Mucosa of stomach (tissue), 1 donor: ENCODE measurements around the gene SGSM1.

Experiments used
- H3K27me3 ChIP-seq: one replicate; pipeline ENCODE4 v1.7.0; 2013; ENCODE audit warnings: mild to moderate bottlenecking, low read length; ENCODE audit not compliant: control insufficient read depth, insufficient read depth
- H3K36me3 ChIP-seq: one replicate; pipeline ENCODE4 v1.7.0; 2013; ENCODE audit warnings: low read length; ENCODE audit not compliant: control insufficient read depth, insufficient read depth
- H3K4me1 ChIP-seq: one replicate; pipeline ENCODE4 v1.7.0; 2013; ENCODE audit warnings: mild to moderate bottlenecking, low read length; ENCODE audit not compliant: control insufficient read depth, insufficient read depth
- H3K4me3 ChIP-seq: one replicate; pipeline ENCODE4 v1.7.0; 2013; ENCODE audit warnings: low read length
- H3K9ac ChIP-seq: one replicate; pipeline ENCODE4 v1.7.0; 2013; ENCODE audit warnings: mild to moderate bottlenecking, low read length, moderate library complexity
- H3K9me3 ChIP-seq: one replicate; pipeline ENCODE4 v1.7.0; 2013; ENCODE audit warnings: mild to moderate bottlenecking, low read length, moderate library complexity; ENCODE audit not compliant: control insufficient read depth
- donor health status: Pancreatic carcinoma.

Gene SGSM1

DNA sequence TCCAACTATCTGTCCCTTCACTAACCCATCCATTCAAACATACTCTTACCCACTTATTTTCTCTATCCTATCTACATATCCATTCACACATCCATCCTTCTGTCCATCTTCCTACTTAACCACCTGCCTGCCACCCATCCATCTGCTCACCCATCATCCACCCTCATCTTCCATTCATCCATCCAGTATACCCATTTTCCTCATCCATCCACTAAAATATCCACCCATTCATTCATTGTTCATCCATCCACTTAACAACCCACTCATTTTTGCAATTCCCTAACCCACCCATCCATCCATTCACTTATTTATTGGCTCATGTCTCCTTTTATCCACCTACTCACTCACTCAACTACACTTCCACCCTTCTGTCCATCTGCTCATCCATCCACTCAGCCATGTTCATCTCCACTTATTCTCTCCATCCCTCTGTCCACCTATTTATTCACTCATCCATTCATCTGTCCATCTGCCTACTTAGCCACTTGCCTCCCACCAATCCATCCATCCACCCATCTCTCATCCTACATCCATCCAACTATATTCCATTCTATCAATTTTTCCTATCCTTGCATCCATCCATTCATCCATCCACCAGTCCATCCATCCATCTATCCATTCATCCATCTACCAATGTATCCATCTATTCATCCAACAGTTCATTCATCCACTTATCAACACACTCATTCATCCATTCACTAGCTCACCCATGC, 129.9 kb downstream of the SGSM1 start:
- Histone ChIP-seq H3K9me3 (no peaks in the 10 kb centered on the region), H3K27me3 (peaks cover 3% of the 10 kb centered on the region), H3K4me3 (no peak overlapping the region), H3K4me1 (no peaks in the 10 kb centered on the region), H3K9ac (no peak overlapping the region), H3K36me3 (no peaks in the 10 kb centered on the region)

- Histone ChIP-seq H3K36me3 (no peaks in the 10 kb centered on the region), H3K9me3 (no peaks in the 10 kb centered on the region), H3K4me3 (no peak overlapping the region), H3K4me1 (no peaks in the 10 kb centered on the region), H3K27me3 (peaks cover 1% of the 10 kb centered on the region), H3K9ac (no peak overlapping the region)
Observed at GRCh38 chr22:24937114-24937513, 131.1 kb downstream of the SGSM1 start.

- no peaks in the 10 kb centered on the region for H3K27me3 ChIP-seq
- H3K4me1 ChIP-seq: peaks cover 5% of the 10 kb centered on the region
- H3K9ac ChIP-seq: no peak overlapping the region
- no peaks in the 10 kb centered on the region for H3K9me3 ChIP-seq
- no peaks in the 10 kb centered on the region for H3K36me3 ChIP-seq
- H3K4me3 ChIP-seq: no peak overlapping the region
Observed at GRCh38 chr22:24938741-24939341, 132.8 kb downstream of the SGSM1 start.

GRCh38 chr22:24942301-24942700, 136.3 kb downstream of the SGSM1 start:
- no peaks in the 10 kb centered on the region for H3K9me3 ChIP-seq
- no peak overlapping the region for H3K9ac ChIP-seq
- H3K36me3 ChIP-seq: no peaks in the 10 kb centered on the region

DNA sequence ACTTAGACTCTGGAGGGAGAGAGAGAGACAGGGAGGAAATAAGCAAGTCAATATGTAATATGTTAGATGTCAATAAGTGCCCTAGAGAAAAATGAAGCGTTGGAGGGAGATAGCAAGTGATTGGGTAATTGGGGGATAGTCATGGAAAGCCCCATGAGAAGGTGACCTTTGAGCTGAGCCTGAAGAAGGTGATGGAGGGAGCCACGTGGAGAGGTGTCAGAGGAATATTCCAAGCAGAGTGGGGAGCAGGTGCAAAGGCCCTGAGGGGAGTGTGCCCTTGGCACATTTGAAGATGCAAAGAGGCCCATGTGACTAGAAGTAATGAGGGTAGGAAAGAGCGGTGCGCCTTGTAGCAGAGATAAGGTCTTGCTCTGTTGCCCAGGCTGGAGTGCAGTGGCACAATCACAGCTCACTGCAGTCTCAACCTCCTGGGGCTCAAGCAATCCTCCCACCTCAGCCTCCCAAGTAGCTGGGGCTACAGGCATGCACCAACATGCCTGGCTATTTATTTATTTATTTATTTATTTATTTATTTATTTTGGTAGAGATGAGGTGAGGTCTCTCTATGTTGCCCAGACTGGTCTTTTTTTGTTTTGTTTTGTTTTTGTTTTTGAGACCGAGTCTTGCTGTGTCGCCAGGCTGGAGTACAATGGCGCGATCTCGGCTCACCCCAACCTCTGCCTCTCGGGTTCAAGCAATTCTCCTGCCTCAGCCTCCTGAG, 138.4 kb downstream of the SGSM1 start:
- Histone ChIP-seq H3K27me3 (no peaks in the 10 kb centered on the region), H3K4me1 (peaks cover 11% of the 10 kb centered on the region), H3K4me3 (no peak overlapping the region), H3K36me3 (no peaks in the 10 kb centered on the region), H3K9ac (no peak overlapping the region), H3K9me3 (no peaks in the 10 kb centered on the region)

More at GRCh38 chr22:24942301-24942700, 136.3 kb downstream of the SGSM1 start:
- H3K27me3 ChIP-seq: no peaks in the 10 kb centered on the region
- H3K4me1 ChIP-seq: peaks cover 11% of the 10 kb centered on the region
- no peak overlapping the region for H3K4me3 ChIP-seq

DNA sequence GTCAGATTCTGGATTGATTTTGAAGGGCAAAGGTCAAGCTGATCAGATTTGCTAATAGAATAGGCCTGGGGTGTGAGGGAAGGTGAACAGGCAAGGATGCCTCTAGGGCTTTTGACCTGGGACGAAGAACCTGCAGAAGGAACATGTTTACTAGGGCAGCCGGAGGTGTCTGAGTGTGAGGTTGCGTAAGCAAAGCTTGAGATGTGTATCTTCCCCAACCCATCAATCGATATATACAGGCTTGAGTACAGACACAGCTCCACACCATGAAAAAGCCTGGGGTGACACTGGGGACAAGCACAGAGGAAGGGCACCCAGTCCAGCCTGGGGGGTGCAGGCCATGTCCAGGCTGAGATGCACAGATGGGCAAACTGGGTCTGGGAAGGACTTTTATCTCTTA, 139.4 kb downstream of the SGSM1 start:
- Histone ChIP-seq H3K4me1 (peaks cover 11% of the 10 kb centered on the region), H3K4me3 (no peak overlapping the region)

DNA sequence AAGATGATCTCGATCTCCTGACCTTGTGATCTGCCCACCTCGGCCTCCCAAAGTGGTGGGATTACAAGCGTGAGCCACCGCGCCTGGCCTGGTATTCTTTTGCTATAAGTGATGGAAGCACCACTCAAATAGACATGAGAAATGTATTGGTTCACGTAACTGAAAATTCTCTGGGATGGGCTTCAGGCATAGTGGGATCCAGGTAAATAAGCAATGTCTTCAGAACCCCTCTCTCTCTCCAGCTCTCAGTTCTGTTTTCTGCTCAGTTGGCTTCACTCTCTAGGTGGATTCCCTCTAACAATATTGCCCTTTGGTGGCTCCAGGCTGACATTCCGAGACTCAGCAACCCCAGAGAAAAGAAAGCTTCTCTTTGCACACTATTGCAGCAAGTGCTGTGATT, 141.4 kb downstream of the SGSM1 start:
- H3K9me3 ChIP-seq: no peaks in the 10 kb centered on the region
- H3K36me3 ChIP-seq: no peaks in the 10 kb centered on the region
- H3K9ac ChIP-seq: no peak overlapping the region
- peaks cover 10% of the 10 kb centered on the region for H3K4me1 ChIP-seq
- no peak overlapping the region for H3K4me3 ChIP-seq
- no peaks in the 10 kb centered on the region for H3K27me3 ChIP-seq

More for the DNA sequence above, 139.4 kb downstream of the SGSM1 start:
- H3K9ac ChIP-seq: no peak overlapping the region
- H3K9me3 ChIP-seq: no peaks in the 10 kb centered on the region
- no peaks in the 10 kb centered on the region for H3K27me3 ChIP-seq
- H3K36me3 ChIP-seq: no peaks in the 10 kb centered on the region

- H3K36me3 ChIP-seq: no peaks in the 10 kb centered on the region
- no peak overlapping the region for H3K4me3 ChIP-seq
- no peak overlapping the region for H3K9ac ChIP-seq
- no peaks in the 10 kb centered on the region for H3K9me3 ChIP-seq
- H3K4me1 ChIP-seq: peaks cover 7% of the 10 kb centered on the region
- peaks cover under 1% of the 10 kb centered on the region for H3K27me3 ChIP-seq
Observed at GRCh38 chr22:24947881-24948280, 141.9 kb downstream of the SGSM1 start.

DNA sequence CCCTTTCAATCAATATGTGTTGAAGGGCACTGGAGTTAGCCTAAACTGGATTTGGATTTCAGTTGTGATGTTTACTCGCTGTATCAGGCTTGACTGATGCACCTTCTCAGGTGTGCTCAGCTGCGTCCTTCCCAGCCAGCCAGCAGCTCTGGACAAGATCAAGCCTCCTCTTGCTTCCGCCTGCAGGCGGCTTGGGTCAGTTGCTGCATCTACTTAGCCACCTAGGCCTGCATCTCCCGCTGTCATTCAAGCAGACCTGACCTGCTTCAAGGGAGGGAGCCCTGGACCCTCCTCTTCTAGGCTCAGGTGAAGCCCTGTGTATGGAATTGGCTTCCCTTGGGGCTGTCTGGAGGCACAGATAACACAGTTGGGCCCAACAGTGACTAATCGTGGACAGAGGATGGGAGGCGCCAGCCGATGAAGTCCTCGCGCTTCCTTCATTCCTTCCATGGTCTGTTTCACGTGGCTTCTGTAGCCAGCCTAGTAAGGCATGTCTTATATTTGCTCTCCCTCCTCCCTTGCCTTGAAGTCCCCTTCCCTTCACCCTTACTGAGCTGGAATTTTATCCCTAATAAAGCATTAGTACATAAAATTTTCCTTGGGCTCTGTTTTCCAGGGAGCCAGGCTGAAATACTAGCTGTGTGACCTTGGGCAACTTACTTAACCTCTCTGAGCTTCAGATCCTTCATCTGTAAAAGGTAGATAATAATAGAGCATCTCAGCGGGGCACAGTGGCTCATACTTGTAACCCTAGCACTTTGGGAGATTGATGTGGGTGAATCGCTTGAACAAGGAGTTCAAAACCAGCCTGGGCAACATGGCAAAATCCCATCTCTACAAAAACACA, 142.6 kb downstream of the SGSM1 start:
- peaks cover 12% of the 10 kb centered on the region for H3K4me1 ChIP-seq
- no peaks in the 10 kb centered on the region for H3K9me3 ChIP-seq
- H3K9ac ChIP-seq: no peak overlapping the region
- H3K27me3 ChIP-seq: peaks cover 2% of the 10 kb centered on the region
- no peaks in the 10 kb centered on the region for H3K36me3 ChIP-seq
- no peak overlapping the region for H3K4me3 ChIP-seq

- Histone ChIP-seq H3K4me1 (peaks cover 24% of the 10 kb centered on the region), H3K36me3 (no peaks in the 10 kb centered on the region), H3K27me3 (peaks cover 2% of the 10 kb centered on the region), H3K9ac (no peak overlapping the region), H3K4me3 (no peak overlapping the region), H3K9me3 (no peaks in the 10 kb centered on the region)
Observed at GRCh38 chr22:24950272-24950902, 144.4 kb downstream of the SGSM1 start.

DNA sequence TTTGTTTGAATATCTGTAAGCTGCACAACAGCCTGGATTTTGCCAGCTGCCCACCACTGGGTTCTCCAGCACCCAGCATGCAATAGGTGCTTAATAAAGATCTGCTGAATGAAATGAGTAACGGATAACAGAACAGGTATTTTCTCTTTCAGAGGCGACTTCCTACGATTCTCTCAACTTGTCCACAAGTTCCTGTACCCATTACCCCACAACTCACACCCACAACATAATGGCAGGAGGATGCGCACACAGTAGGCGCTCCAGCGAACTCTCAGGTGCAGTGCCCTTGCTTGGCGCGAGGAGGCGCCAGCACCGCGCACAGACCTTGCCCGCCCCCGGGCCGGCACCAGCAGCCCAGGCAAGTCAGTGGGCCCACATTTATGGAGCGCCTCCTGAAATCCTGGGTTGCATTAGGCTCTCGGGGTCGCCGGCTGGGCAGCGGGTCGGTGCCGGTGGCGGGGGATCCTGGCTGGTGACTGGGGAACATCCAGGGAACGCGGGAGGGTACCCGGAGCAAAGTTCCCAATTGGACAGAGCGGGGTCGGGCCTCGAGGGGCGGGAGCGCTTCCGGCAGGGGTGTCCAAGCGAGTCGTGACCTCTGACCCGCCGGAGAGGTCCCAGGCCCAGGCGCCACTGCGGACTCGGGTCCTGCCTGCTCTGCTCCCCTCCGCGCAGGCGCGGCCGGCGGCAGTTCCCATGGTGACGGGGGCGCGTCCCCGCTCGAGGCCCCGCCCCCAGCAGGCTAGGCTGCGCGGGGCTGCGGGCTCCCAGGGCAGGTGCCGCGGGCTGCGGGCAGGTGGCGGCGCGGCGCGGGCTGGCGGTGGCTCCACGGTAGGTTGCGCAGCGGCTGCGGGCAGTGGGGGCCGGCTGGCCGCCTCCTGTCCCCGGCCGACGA, 146.2 kb downstream of the SGSM1 start, which contains the start of gene KIAA1671:
KIAA1671 (plus strand) TSS at position 775 of the 895 bp plus-strand sequence. CDS start 75,284 bp downstream, outside the sequence.
- H3K36me3 ChIP-seq: no peaks in the 10 kb centered on the region
- peak within 1 kb of the TSS; percentile 93 for H3K9ac ChIP-seq
- H3K27me3 ChIP-seq: peaks cover 2% of the 10 kb centered on the region
- H3K4me3 ChIP-seq: peak within 1 kb of the TSS; percentile 77
- peaks cover 20% of the 10 kb centered on the region for H3K4me1 ChIP-seq
- no peaks in the 10 kb centered on the region for H3K9me3 ChIP-seq
